K562 (cell line): ENCODE measurements around the gene CNOT6. TPM values are rescaled to one million over a fixed set of nuclear protein-coding genes. Genes with fewer than 3 reads are reported as not detected.

Experiments
- FIP1L1 ChIP-seq: fragments of 200-400 bp; formaldehyde crosslinking; IDR thresholded peaks from 2 replicates; pipeline ENCODE4 v1.6.1; 2018; ENCODE audit warnings: mild to moderate bottlenecking, low read depth, low read length; ENCODE audit not compliant: poor library complexity, severe bottlenecking
- NCOA1 ChIP-seq: fragments of 450-650 bp; IDR thresholded peaks from 2 replicates; pipeline ENCODE4 v1.6.1; 2016; ENCODE audit warnings: low read depth
- PHF8 ChIP-seq: fragments of 200-600 bp; sonication (generic); IDR thresholded peaks from 2 replicates; pipeline ENCODE4 v1.6.1; 2012; ENCODE audit warnings: mixed run types, mild to moderate bottlenecking, inconsistent platforms, low read length, moderate library complexity, borderline replicate concordance
- polyA plus RNA-seq, 8 experiments: library from polyadenylated mRNA; depleted of rRNA in 4 of 8; stranded (reverse) in 5 of 8; unstranded in 3 of 8; fragments of >200 nt; fragmentation: Nextera tagmentation in 2 of 8; fragmentation: Illumina TruSeq in 1 of 8; extraction: Ambion mirVana in 2 of 8; extraction: Trizol in 1 of 8; gene quantifications; 2 replicates each; pipeline versions ENCODE4 v1.2.1 to v1.2.3, GENCODE V29; 2011 to 2014; ENCODE audit warnings: inconsistent platforms in 1 of 8, missing spikeins in 1 of 8
- total RNA-seq, 7 experiments: library from RNA; depleted of rRNA in 6 of 7; stranded (reverse); fragments of >200 nt in 6 of 7; fragmentation: Illumina TruSeq in 2 of 7; extraction: Trizol in 2 of 7; gene quantifications; 2 replicates each; pipeline versions ENCODE4 v1.2.1 to v1.2.3, GENCODE V29; 2011 to 2021; ENCODE audit warnings: low replicate concordance in 1 of 7
- TF ChIP-seq, protein P1 (sequence below), 2 experiments: fragments of 450-650 bp; conservative IDR thresholded peaks; 2 replicates each; pipeline ENCODE4 v1.6.1; 2017; ENCODE audit warnings: mild to moderate bottlenecking in 2 of 2, moderate library complexity in 2 of 2
- TF ChIP-seq, protein P2 (sequence below): fragments of 250-450 bp; sonication (Bioruptor Pico); IDR thresholded peaks from 2 replicates; pipeline ENCODE4 v1.4.0; 2020; ENCODE audit warnings: borderline replicate concordance
- TF ChIP-seq, protein P3 (sequence below), 2 experiments: IDR thresholded peaks; 2 replicates each; pipeline ENCODE4 v1.6.1; 2011; ENCODE audit warnings: borderline replicate concordance in 1 of 2, control low read depth in 1 of 2, low read depth in 1 of 2, low read length in 1 of 2, mild to moderate bottlenecking in 1 of 2, mixed read lengths in 1 of 2, moderate library complexity in 1 of 2; ENCODE audit not compliant: insufficient read depth in 1 of 2, insufficient read length in 1 of 2, poor library complexity in 1 of 2, severe bottlenecking in 1 of 2; ENCODE audit errors: extremely low read depth in 1 of 2
- TF ChIP-seq, protein P4 (sequence below): fragments of 200-800 bp; sonication (Bioruptor generic); IDR thresholded peaks from 2 replicates; pipeline ENCODE4 v1.6.1; 2017; ENCODE audit warnings: missing genetic modification characterization, missing compliant biosample characterization
- TF ChIP-seq, protein P5 (sequence below): fragments of 450-650 bp; IDR thresholded peaks from 2 replicates; pipeline ENCODE4 v1.6.1; 2016
- TF ChIP-seq, protein P6 (sequence below): fragments of 250-450 bp; sonication (Bioruptor Pico); IDR thresholded peaks from 2 replicates; pipeline ENCODE4 v1.8.0; 2021; ENCODE audit warnings: borderline replicate concordance, mild to moderate bottlenecking, moderate library complexity; ENCODE audit not compliant: poor library complexity, severe bottlenecking
- TF ChIP-seq, protein P7 (sequence below): fragments of 250-450 bp; sonication (Bioruptor Pico); IDR thresholded peaks from 2 replicates; pipeline ENCODE4 v1.5.1; 2021; ENCODE audit warnings: mild to moderate bottlenecking

CNOT6 gene
- total and polyA plus RNA-seq, 9 of the 15 experiments (the other 6 are each of a cell fraction or from before 2014, with no cell fraction given), result 4.9 to 32.4 (median 14.0) TPM

DNA sequence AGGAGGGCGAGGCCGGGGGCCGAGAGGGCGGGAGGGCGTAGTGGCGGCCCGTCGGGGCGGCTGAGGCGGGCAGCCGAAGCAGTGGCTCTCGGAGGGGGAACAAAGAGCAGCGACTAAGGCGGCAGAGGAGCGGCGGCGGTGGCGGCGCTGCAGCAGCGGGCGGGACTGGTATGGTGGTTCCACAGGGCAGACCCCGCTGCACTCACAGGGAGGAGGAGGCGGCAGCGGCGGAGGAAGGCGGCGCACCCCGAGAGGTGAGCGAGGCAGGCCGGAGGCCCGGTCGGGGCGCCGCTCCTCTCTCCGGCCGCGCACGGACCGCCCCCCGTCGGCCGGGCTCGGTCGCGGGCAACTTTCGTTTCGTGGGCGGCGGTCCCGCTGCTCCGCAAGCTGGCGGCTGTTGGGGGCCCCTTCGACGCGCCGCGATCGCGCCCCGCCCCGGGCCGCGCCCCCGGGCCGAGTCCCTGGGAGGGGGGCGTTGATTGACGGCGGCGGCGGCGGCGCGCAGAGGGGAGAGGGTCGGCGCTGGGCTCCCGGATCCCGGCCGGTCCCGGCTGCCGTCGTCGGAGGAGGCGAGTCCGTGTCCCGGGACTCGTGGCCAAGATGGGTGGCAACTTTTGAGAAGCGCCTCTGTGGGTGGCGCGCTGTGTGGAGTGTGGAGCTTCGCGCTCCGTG is 467 bp downstream of the CNOT6 start (continued):
- TF ChIP-seq, protein P1, sequence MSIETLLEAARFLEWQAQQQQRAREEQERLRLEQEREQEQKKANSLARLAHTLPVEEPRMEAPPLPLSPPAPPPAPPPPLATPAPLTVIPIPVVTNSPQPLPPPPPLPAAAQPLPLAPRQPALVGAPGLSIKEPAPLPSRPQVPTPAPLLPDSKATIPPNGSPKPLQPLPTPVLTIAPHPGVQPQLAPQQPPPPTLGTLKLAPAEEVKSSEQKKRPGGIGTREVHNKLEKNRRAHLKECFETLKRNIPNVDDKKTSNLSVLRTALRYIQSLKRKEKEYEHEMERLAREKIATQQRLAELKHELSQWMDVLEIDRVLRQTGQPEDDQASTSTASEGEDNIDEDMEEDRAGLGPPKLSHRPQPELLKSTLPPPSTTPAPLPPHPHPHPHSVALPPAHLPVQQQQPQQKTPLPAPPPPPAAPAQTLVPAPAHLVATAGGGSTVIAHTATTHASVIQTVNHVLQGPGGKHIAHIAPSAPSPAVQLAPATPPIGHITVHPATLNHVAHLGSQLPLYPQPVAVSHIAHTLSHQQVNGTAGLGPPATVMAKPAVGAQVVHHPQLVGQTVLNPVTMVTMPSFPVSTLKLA (conservative IDR thresholded peaks at IDR 0.05), result no peak
- TF ChIP-seq, protein P2, sequence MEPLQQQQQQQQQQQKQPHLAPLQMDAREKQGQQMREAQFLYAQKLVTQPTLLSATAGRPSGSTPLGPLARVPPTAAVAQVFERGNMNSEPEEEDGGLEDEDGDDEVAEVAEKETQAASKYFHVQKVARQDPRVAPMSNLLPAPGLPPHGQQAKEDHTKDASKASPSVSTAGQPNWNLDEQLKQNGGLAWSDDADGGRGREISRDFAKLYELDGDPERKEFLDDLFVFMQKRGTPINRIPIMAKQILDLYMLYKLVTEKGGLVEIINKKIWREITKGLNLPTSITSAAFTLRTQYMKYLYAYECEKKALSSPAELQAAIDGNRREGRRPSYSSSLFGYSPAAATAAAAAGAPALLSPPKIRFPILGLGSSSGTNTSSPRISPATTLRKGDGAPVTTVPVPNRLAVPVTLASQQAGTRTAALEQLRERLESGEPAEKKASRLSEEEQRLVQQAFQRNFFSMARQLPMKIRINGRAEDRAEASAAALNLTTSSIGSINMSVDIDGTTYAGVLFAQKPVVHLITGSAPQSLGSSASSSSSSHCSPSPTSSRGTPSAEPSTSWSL (CRISPR knock-in tag), result 0 out of 2 replicates have a peak, but pooled peaks have one; percentile 51
- TF ChIP-seq, protein P3, sequence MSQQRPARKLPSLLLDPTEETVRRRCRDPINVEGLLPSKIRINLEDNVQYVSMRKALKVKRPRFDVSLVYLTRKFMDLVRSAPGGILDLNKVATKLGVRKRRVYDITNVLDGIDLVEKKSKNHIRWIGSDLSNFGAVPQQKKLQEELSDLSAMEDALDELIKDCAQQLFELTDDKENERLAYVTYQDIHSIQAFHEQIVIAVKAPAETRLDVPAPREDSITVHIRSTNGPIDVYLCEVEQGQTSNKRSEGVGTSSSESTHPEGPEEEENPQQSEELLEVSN (IDR thresholded peaks at IDR 0.05; ENCODE audit: borderline replicate concordance in 1 of 2, extremely low read depth in 1 of 2, insufficient read depth in 1 of 2, insufficient read length in 1 of 2, low read depth in 1 of 2, low read length in 1 of 2, poor library complexity in 1 of 2, severe bottlenecking in 1 of 2), result peak in 1 of 2 experiments; percentile 75
- TF ChIP-seq NCOA1 (no peak), FIP1L1 (peak; percentile 35), PHF8 (peak; percentile 69; the same call in 1 of the 2 replicates)
- TF ChIP-seq, protein P4, sequence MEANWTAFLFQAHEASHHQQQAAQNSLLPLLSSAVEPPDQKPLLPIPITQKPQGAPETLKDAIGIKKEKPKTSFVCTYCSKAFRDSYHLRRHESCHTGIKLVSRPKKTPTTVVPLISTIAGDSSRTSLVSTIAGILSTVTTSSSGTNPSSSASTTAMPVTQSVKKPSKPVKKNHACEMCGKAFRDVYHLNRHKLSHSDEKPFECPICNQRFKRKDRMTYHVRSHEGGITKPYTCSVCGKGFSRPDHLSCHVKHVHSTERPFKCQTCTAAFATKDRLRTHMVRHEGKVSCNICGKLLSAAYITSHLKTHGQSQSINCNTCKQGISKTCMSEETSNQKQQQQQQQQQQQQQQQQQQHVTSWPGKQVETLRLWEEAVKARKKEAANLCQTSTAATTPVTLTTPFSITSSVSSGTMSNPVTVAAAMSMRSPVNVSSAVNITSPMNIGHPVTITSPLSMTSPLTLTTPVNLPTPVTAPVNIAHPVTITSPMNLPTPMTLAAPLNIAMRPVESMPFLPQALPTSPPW, result peak; percentile 52
- TF ChIP-seq, protein P5, sequence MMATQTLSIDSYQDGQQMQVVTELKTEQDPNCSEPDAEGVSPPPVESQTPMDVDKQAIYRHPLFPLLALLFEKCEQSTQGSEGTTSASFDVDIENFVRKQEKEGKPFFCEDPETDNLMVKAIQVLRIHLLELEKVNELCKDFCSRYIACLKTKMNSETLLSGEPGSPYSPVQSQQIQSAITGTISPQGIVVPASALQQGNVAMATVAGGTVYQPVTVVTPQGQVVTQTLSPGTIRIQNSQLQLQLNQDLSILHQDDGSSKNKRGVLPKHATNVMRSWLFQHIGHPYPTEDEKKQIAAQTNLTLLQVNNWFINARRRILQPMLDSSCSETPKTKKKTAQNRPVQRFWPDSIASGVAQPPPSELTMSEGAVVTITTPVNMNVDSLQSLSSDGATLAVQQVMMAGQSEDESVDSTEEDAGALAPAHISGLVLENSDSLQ, result peak; percentile 84
- TF ChIP-seq, protein P6, sequence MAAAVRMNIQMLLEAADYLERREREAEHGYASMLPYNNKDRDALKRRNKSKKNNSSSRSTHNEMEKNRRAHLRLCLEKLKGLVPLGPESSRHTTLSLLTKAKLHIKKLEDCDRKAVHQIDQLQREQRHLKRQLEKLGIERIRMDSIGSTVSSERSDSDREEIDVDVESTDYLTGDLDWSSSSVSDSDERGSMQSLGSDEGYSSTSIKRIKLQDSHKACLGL (CRISPR knock-in tag), result no peak
- TF ChIP-seq, protein P7, sequence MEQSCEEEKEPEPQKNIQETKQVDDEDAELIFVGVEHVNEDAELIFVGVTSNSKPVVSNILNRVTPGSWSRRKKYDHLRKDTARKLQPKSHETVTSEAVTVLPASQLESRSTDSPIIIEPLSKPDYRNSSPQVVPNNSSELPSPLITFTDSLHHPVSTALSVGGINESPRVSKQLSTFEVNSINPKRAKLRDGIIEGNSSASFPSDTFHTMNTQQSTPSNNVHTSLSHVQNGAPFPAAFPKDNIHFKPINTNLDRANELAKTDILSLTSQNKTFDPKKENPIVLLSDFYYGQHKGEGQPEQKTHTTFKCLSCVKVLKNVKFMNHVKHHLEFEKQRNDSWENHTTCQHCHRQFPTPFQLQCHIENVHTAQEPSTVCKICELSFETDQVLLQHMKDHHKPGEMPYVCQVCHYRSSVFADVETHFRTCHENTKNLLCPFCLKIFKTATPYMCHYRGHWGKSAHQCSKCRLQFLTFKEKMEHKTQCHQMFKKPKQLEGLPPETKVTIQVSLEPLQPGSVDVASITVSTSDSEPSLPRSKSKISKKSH (CRISPR knock-in tag), result no peak
